Measurements from ENCODE around the gene AGBL4. TPM values are rescaled to one million over a fixed set of nuclear protein-coding genes. Genes with fewer than 3 reads are reported as not detected.

AGBL4 gene
- total RNA-seq, 2 donors from 2014 or later: 0.40 to 5.5 TPM

- H3K9me3 Mint-ChIP-seq: peaks cover 39% of the 10 kb centered on the region
Measured at GRCh38 chr1:49183489-49183888, 840.3 kb downstream of the AGBL4 start.

GRCh38 chr1:49181033-49181432, 842.7 kb downstream of the AGBL4 start:
- no peaks in the 10 kb centered on the region for H3K36me3 Mint-ChIP-seq (ENCODE audit: low read depth)
- Histone ChIP-seq H3K9ac (ENCODE audit: extremely low read depth, low read length, poor library complexity, severe bottlenecking) (no peak overlapping the region), H3K4me1 (ENCODE audit: control insufficient read depth, insufficient read depth, low read length) (no peaks in the 10 kb centered on the region), H3K27ac (ENCODE audit: low read depth, low read length) (no peak overlapping the region), H3K36me3 (ENCODE audit: control insufficient read depth, insufficient read depth, low read length) (no peaks in the 10 kb centered on the region), H3K4me3 (ENCODE audit: low read length) (no peak overlapping the region), H3K27me3 (ENCODE audit: control insufficient read depth, insufficient read depth, low read length, poor library complexity, severe bottlenecking) (no peaks in the 10 kb centered on the region), H3K9me3 (ENCODE audit: control insufficient read depth, low read length) (peaks cover 89% of the 10 kb centered on the region)
- no peaks in the 10 kb centered on the region for H3K4me1 Mint-ChIP-seq
- H3K27ac Mint-ChIP-seq: no peak overlapping the region
- DNase-seq: no peak
- WGBS, 2 experiments (ENCODE audit: insufficient coverage in 1 of 2, insufficient read length in 1 of 2): 50 to 75% methylated on average over 2 of the region's 2 CpGs
- no peak overlapping the region for H3K4me3 Mint-ChIP-seq
- peaks cover 19% of the 10 kb centered on the region for H3K9me3 Mint-ChIP-seq
- no peaks in the 10 kb centered on the region for H3K27me3 Mint-ChIP-seq (ENCODE audit: insufficient read depth)
- TF ChIP-seq CTCF (conservative IDR thresholded peaks at IDR 0.05): no peak

More at GRCh38 chr1:49183489-49183888, 840.3 kb downstream of the AGBL4 start:
- Histone ChIP-seq H3K36me3 (ENCODE audit: control insufficient read depth, insufficient read depth, low read length) (no peaks in the 10 kb centered on the region), H3K9ac (ENCODE audit: extremely low read depth, low read length, poor library complexity, severe bottlenecking) (no peak overlapping the region), H3K27ac (ENCODE audit: low read depth, low read length) (no peak overlapping the region), H3K9me3 (ENCODE audit: control insufficient read depth, low read length) (peaks cover 91% of the 10 kb centered on the region), H3K27me3 (ENCODE audit: control insufficient read depth, insufficient read depth, low read length, poor library complexity, severe bottlenecking) (no peaks in the 10 kb centered on the region), H3K4me1 (ENCODE audit: control insufficient read depth, insufficient read depth, low read length) (no peaks in the 10 kb centered on the region), H3K4me3 (ENCODE audit: low read length) (no peak overlapping the region)
- TF ChIP-seq CTCF (conservative IDR thresholded peaks at IDR 0.05): no peak
- no peak overlapping the region for H3K4me3 Mint-ChIP-seq
- no peaks in the 10 kb centered on the region for H3K27me3 Mint-ChIP-seq (ENCODE audit: insufficient read depth)
- no peaks in the 10 kb centered on the region for H3K36me3 Mint-ChIP-seq (ENCODE audit: low read depth)
- no peaks in the 10 kb centered on the region for H3K4me1 Mint-ChIP-seq
- no peak overlapping the region for H3K27ac Mint-ChIP-seq
- no peak for DNase-seq

- no peak for DNase-seq
- Mint-ChIP-seq H3K9me3 (peaks cover 16% of the 10 kb centered on the region), H3K27me3 (ENCODE audit: insufficient read depth) (no peaks in the 10 kb centered on the region), H3K27ac (no peak overlapping the region), H3K36me3 (ENCODE audit: low read depth) (no peaks in the 10 kb centered on the region), H3K4me1 (no peaks in the 10 kb centered on the region), H3K4me3 (no peak overlapping the region)
- TF ChIP-seq CTCF (conservative IDR thresholded peaks at IDR 0.05): no peak
- H3K4me1 ChIP-seq (ENCODE audit: control insufficient read depth, insufficient read depth, low read length): no peaks in the 10 kb centered on the region
- H3K27ac ChIP-seq (ENCODE audit: low read depth, low read length): no peak overlapping the region
- H3K36me3 ChIP-seq (ENCODE audit: control insufficient read depth, insufficient read depth, low read length): no peaks in the 10 kb centered on the region
- H3K9ac ChIP-seq (ENCODE audit: extremely low read depth, low read length, poor library complexity, severe bottlenecking): no peak overlapping the region
- peaks cover 83% of the 10 kb centered on the region for H3K9me3 ChIP-seq (ENCODE audit: control insufficient read depth, low read length)
- H3K4me3 ChIP-seq (ENCODE audit: low read length): no peak overlapping the region
- WGBS, 2 experiments (ENCODE audit: insufficient coverage in 1 of 2, insufficient read length in 1 of 2): 63 to 74% methylated on average over 2 of the region's 2 CpGs
- H3K27me3 ChIP-seq (ENCODE audit: control insufficient read depth, insufficient read depth, low read length, poor library complexity, severe bottlenecking): no peaks in the 10 kb centered on the region
Measured at GRCh38 chr1:49171941-49172593, 851.7 kb downstream of the AGBL4 start.
